A549 (cell line): Measurements from ENCODE around the gene CENPB. TPM values are rescaled to one million over a fixed set of nuclear protein-coding genes. Genes with fewer than 3 reads are reported as not detected.

Experiments
- ATAC-seq, 2 experiments: fragments of 200-7000 bp in 1 of 2; fragments of >200 bp in 1 of 2; cut with Nextera tagmentation in 1 of 2; cut with Tn5 transposase in 1 of 2; 3 replicates each; pipeline versions ENCODE4 v1.8.0 to v1.9.1; 2018 to 2020; ENCODE audit warnings: mild to moderate bottlenecking in 1 of 2, moderate library complexity in 1 of 2
- CTCF ChIA-PET: fragments of 300-600 bp; sonication (Branson Sonifier 250); formaldehyde crosslinking; extraction: SDS; loops from one replicate; lab custom pipeline; 2021; ENCODE audit warnings: antibody characterized with exemption, inconsistent platforms; lab: Yijun Ruan, JAX
- POLR2A ChIA-PET: fragments of 350-600 bp; formaldehyde crosslinking; extraction: SDS; loops from one replicate; lab custom pipeline; 2021; ENCODE audit warnings: antibody characterized with exemption, inconsistent platforms; lab: Yijun Ruan, JAX
- DNase-seq, 2 experiments: peaks; one replicate each; pipeline versions ENCODE4 v3.0.0 to v3.0.0-alpha.2; 2011 to 2016; ENCODE audit warnings: low read depth in 1 of 2, low spot score in 1 of 2
- FAIRE-seq: peaks from 2 replicates; lab custom pipeline; 2011; peaks lifted over from hg19 to GRCh38; lab: Jason Lieb, UNC
- H3K27ac ChIP-seq, 2 experiments: fragments of >200 bp; sonication (Bioruptor Twin); formaldehyde crosslinking; 3 replicates each; pipeline ENCODE4 v1.5.1; 2016 to 2017
- H3K4me1 ChIP-seq: fragments of >200 bp; sonication (Bioruptor Twin); formaldehyde crosslinking; 3 replicates; pipeline ENCODE4 v1.6.1; 2016
- H3K4me2 ChIP-seq: fragments of >200 bp; sonication (Bioruptor Twin); formaldehyde crosslinking; 3 replicates; pipeline ENCODE4 v1.6.1; 2016
- H3K4me3 ChIP-seq: fragments of >200 bp; sonication (Bioruptor Twin); formaldehyde crosslinking; 3 replicates; pipeline ENCODE4 v1.5.1; 2016
- H3K9me3 ChIP-seq: fragments of >200 bp; sonication (Bioruptor Twin); formaldehyde crosslinking; 3 replicates; pipeline ENCODE4 v1.6.1; 2016
- ATOH8 ChIP-seq: fragments of 250-450 bp; sonication (Bioruptor Pico); IDR thresholded peaks from 2 replicates; pipeline ENCODE4 v1.5.0; 2020; ENCODE audit warnings: low read depth, mild to moderate bottlenecking, moderate library complexity
- BCL3 ChIP-seq: fragments of >200 bp; sonication (Bioruptor Twin); formaldehyde crosslinking; IDR thresholded peaks from 3 replicates; pipeline ENCODE4 v1.6.1; 2016
- BHLHE40 ChIP-seq: IDR thresholded peaks from 2 replicates; pipeline ENCODE4 v1.6.1; 2012; ENCODE audit warnings: low read depth, low read length, inconsistent platforms
- CBX2 ChIP-seq: fragments of 200-600 bp; sonication (generic); IDR thresholded peaks from 2 replicates; pipeline ENCODE4 v1.6.1; 2016; ENCODE audit warnings: low read depth, mild to moderate bottlenecking, borderline replicate concordance
- ELK1 ChIP-seq: fragments of 150-350 bp; IDR thresholded peaks from 2 replicates; pipeline ENCODE4 v1.6.1; 2014; ENCODE audit warnings: low read depth, mild to moderate bottlenecking, low read length
- FOSB ChIP-seq: fragments of 250-450 bp; sonication (Bioruptor Pico); IDR thresholded peaks from 2 replicates; pipeline ENCODE4 v1.5.0; 2020; ENCODE audit warnings: mild to moderate bottlenecking, moderate library complexity
- HEYL ChIP-seq: fragments of 250-450 bp; sonication (Bioruptor Pico); IDR thresholded peaks from 2 replicates; pipeline ENCODE4 v1.8.0; 2021; ENCODE audit warnings: mild to moderate bottlenecking, moderate library complexity
- HMGXB4 ChIP-seq: fragments of 250-450 bp; sonication (Bioruptor Pico); IDR thresholded peaks from 2 replicates; pipeline ENCODE4 v1.5.0; 2021; ENCODE audit warnings: mild to moderate bottlenecking, moderate library complexity, borderline replicate concordance
- HOXB13 ChIP-seq: fragments of 250-450 bp; sonication (Bioruptor Pico); IDR thresholded peaks from 2 replicates; pipeline ENCODE4 v1.5.0; 2020; ENCODE audit warnings: low read depth, mild to moderate bottlenecking, moderate library complexity
- JUN ChIP-seq, 2 experiments: fragments of >200 bp; sonication (Bioruptor Twin); formaldehyde crosslinking; IDR thresholded peaks; 2 replicates in 1 of 2; 3 replicates in 1 of 2; pipeline ENCODE4 v1.6.1; 2016 to 2017
- KDM5A ChIP-seq: fragments of 200-600 bp; sonication (generic); IDR thresholded peaks from 2 replicates; pipeline ENCODE4 v1.6.1; 2016; ENCODE audit warnings: antibody characterized with exemption, mild to moderate bottlenecking
- MYC ChIP-seq: IDR thresholded peaks from 2 replicates; pipeline ENCODE4 v1.6.1; 2012; ENCODE audit warnings: mild to moderate bottlenecking, inconsistent platforms, low read length, improper control_type of control experiment, borderline replicate concordance
- NFE2L2 ChIP-seq: fragments of 150-350 bp; conservative IDR thresholded peaks from 2 replicates; pipeline ENCODE4 v1.6.1; 2014; ENCODE audit warnings: low read length
- NPAS2 ChIP-seq: fragments of 250-450 bp; sonication (Bioruptor Pico); IDR thresholded peaks from 2 replicates; pipeline ENCODE4 v1.8.0; 2022; ENCODE audit warnings: mild to moderate bottlenecking, moderate library complexity, borderline replicate concordance
- NR3C1 ChIP-seq: fragments of >200 bp; sonication (Bioruptor Twin); formaldehyde crosslinking; IDR thresholded peaks from 3 replicates; pipeline ENCODE4 v1.6.1; 2017
- RARB ChIP-seq: fragments of 250-450 bp; sonication (Bioruptor Pico); IDR thresholded peaks from 2 replicates; pipeline ENCODE4 v1.8.0; 2021; ENCODE audit warnings: mild to moderate bottlenecking, moderate library complexity
- SMC3 ChIP-seq: fragments of >200 bp; sonication (Bioruptor Twin); formaldehyde crosslinking; IDR thresholded peaks from 3 replicates; pipeline ENCODE4 v1.6.1; 2018; ENCODE audit warnings: inconsistent platforms
- ZC3H11A ChIP-seq: fragments of 450-650 bp; IDR thresholded peaks from 2 replicates; pipeline ENCODE4 v1.6.1; 2014; ENCODE audit warnings: antibody characterized with exemption, mild to moderate bottlenecking
- ZSCAN20 ChIP-seq: fragments of 250-450 bp; sonication (Bioruptor Pico); IDR thresholded peaks from 2 replicates; pipeline ENCODE4 v1.8.0; 2022; ENCODE audit warnings: mild to moderate bottlenecking, moderate library complexity
- WGBS: methylation state at CpG from one replicate; pipeline ENCODE4 v1.1.6; 2017; ENCODE audit errors: missing lambda C conversion rate; 5-methylcytosine and 5-hydroxymethylcytosine counted together
- polyA plus RNA-seq, 4 experiments: library from polyadenylated mRNA; depleted of rRNA in 3 of 4; stranded (reverse); fragments of >200 nt; fragmentation: RNase III in 1 of 4; extraction: RNeasy Plus Mini Kit Qiagen cat#74134 plus additional on column Dnase treatment in 1 of 4; gene quantifications; 2 replicates in 3 of 4; 3 replicates in 1 of 4; pipeline ENCODE4 v1.2.3, GENCODE V29; 2011 to 2017

Gene CENPB
- polyA plus RNA-seq, 2 of the 4 experiments (the other 2 are of a cell fraction): 42.6 to 106 TPM

- ChIA-PET POLR2A (no interaction called here), CTCF (interaction anchor here (1.1 to 72.1 kb wide), 7 partner anchors 0 to 86 kb away, joined by 3 to 2233 read pairs (median 52); partner anchors contain the start of genes ADAM33, ADISSP, AP5S1 and CENPB)
- no peak for TF ChIP-seq NPAS2 (CRISPR knock-in tag)
- no peak for TF ChIP-seq BCL3
- no peak for TF ChIP-seq NFE2L2
- no peak for TF ChIP-seq ELK1
- TF ChIP-seq ZC3H11A: no peak
- no peak for TF ChIP-seq HMGXB4 (CRISPR knock-in tag)
- TF ChIP-seq JUN (IDR thresholded peaks at IDR 0.05): no peak
- no peak for TF ChIP-seq ATOH8 (CRISPR knock-in tag)
- no peak for TF ChIP-seq NR3C1
- no peak for TF ChIP-seq BHLHE40
- TF ChIP-seq ZSCAN20 (CRISPR knock-in tag): no peak
- TF ChIP-seq HOXB13 (CRISPR knock-in tag): no peak
- TF ChIP-seq FOSB (CRISPR knock-in tag): no peak
- TF ChIP-seq KDM5A: no peak
- TF ChIP-seq SMC3: no peak
- TF ChIP-seq RARB: no peak
- TF ChIP-seq CBX2: no peak
- no peak for FAIRE-seq
- 96% methylated on average over 3 of the region's 3 CpGs for WGBS
- H3K9me3 ChIP-seq: no peaks in the 10 kb centered on the region
- no peak for ATAC-seq
- peaks cover 19% of the 10 kb centered on the region for H3K4me1 ChIP-seq
- no peak overlapping the region for H3K27ac ChIP-seq
- H3K4me2 ChIP-seq: no peak overlapping the region
- DNase-seq: no peak
- H3K4me3 ChIP-seq: no peak overlapping the region
Measured at GRCh38 chr20:3764659-3765058, 21.9 kb downstream of the CENPB start.

GRCh38 chr20:3763671-3764601 is 22.6 kb downstream of the CENPB start:
- 95% methylated on average over 8 of the region's 8 CpGs for WGBS
- POLR2A ChIA-PET: no interaction called here
- Histone ChIP-seq H3K4me2 (no peak overlapping the region), H3K27ac (no peak overlapping the region), H3K9me3 (no peaks in the 10 kb centered on the region), H3K4me3 (no peak overlapping the region), H3K4me1 (peaks cover 12% of the 10 kb centered on the region)
- no peak for DNase-seq
- no peak for TF ChIP-seq MYC
- TF ChIP-seq RARB: no peak
- no peak for TF ChIP-seq HEYL (CRISPR knock-in tag)
- TF ChIP-seq FOSB (CRISPR knock-in tag): no peak
- FAIRE-seq: no peak
- CTCF ChIA-PET: interaction anchor here (1.1 to 72.1 kb wide), 6 partner anchors 1 to 85 kb away, joined by 3 to 2233 read pairs (median 828); partner anchors contain the start of genes ADAM33, ADISSP, CENPB and GFRA4
- no peak for ATAC-seq
